Measurements from ENCODE around the gene NTHL1.

- TF ChIP-seq HMG20A (CRISPR knock-in tag; conservative IDR thresholded peaks at IDR 0.05), result no peak
- no peak for TF ChIP-seq EZH2 (IDR thresholded peaks at IDR 0.05; ENCODE audit: borderline replicate concordance, low read depth, low read length)
Observed at GRCh38 chr16:2022723-2023091, 24.9 kb downstream of the NTHL1 start.

Data from K562 (cell line).